NOMO-1 treated with dmso at 0.1 percent for 144 hours (cell line): ENCODE data around the gene PDE9A.

Experiments
- DNase-seq: peaks from one replicate; lab custom pipeline; 2025; ENCODE audit not compliant: unreplicated experiment; lab: John Stamatoyannopoulos, UW

PDE9A gene

GRCh38 chr21:42734323-42734971 is 81.0 kb downstream of the PDE9A start:
- DNase-seq = no peak

GRCh38 chr21:42735061-42735460 is 81.6 kb downstream of the PDE9A start:
- no peak for DNase-seq

- DNase-seq = no peak
Observed at GRCh38 chr21:42735944-42736343, 82.5 kb downstream of the PDE9A start.

GRCh38 chr21:42736646-42737350 is 83.4 kb downstream of the PDE9A start:
- no peak for DNase-seq

- DNase-seq = peak; percentile 78
Observed at GRCh38 chr21:42737951-42738590, 84.7 kb downstream of the PDE9A start.

GRCh38 chr21:42739061-42739931 is 85.9 kb downstream of the PDE9A start:
- no peak for DNase-seq

DNA sequence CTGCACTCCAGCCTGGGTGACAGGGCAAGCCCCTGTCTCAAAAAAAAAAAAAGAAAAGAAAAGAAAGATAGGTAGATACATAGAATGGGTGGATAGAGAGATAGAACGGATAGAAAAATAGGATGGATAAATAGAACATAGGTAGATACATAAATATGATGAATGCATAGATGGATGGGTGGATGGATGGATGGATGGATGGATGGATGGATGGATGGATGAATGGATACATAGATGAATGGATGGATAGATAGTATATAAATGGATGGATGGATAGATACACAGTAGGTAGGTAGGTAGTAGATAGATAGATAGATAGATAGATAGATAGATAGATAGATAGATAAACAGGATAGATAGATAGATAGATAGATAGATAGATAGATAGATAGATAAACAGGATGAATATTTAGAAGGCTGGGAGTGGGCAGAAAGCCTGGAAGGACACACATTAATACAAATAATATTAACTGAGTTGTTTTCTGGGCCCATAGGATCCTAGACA is 87.0 kb downstream of the PDE9A start:
- DNase-seq = no peak

DNA sequence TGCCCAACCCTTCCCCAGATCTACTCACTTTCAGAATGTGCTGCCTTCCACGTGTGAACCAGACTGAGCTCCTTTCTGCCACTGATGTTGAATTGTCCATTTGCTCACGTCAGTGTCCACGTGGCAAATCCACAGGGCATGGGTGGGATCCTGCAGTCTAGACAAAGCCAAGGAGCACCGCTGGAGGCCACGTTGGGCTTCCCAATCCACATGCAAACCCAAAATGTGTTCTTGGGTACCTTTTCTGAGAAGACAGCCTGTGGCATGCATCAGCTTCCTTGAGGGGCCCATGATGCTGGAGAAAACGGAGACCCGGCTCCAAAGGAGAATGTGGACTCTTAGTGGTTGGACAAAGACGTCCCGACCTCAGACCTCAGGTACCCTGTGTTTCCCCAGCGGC is 87.6 kb downstream of the PDE9A start:
- DNase-seq = no peak

- DNase-seq = no peak
Observed at GRCh38 chr21:42744520-42745445, 91.4 kb downstream of the PDE9A start.

DNA sequence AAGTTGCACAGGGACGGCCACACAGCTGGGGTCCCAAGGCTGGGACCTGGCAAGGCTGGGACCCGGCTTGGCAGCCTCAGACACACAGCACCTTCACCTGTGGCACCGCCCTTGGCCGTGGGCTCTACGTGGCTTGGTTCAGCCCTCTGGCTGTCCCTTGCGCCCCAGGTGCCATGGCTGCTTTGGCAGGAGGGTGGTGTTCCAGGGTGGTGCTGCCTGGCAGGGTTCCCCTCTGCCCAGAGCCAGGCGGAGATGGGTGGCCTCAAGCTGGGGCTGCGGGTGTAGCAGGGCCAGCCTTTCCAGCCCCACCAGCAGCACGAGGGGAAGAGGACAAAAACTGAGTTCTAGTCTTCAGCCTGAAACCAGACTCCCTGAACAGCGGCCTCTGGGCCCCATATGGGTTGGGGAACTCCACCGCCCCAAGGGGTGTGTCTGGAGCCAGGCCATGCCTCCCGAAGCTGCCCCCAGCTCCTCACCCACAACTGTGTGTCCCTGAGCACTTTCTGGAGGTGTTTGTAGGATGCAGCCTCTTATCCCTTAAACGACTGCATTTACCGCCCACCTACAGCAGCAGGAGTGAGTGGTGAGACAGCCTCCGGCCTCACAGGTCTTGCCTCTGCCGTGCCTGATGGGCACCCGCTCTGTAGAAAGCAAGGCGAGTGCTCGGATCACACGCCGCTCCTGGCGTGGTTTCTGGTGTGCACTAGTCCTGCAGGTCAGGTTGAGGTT is 92.3 kb downstream of the PDE9A start:
- DNase-seq = no peak

DNA sequence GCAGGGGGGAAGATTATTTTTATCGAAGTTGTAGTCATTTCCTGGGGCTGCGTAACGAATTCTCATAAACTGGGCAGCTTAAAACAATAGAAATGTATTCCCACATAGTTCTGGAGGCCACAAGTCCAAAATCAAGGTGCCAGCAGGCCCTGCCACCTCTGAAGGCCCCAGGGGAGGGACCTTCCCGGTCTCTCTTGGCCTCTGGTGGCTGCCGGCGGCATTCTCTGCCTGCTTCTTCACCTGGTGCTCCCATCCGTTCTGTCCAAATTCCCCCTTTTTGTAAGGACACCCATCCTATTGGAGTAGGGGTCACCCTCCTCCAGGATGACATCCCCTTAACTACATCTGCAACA is 92.8 kb downstream of the PDE9A start:
- no peak for DNase-seq

- DNase-seq = peak; percentile 68
Observed at GRCh38 chr21:42746593-42747275, 93.3 kb downstream of the PDE9A start.

GRCh38 chr21:42747276-42747701 is 93.9 kb downstream of the PDE9A start:
- no peak for DNase-seq

DNA sequence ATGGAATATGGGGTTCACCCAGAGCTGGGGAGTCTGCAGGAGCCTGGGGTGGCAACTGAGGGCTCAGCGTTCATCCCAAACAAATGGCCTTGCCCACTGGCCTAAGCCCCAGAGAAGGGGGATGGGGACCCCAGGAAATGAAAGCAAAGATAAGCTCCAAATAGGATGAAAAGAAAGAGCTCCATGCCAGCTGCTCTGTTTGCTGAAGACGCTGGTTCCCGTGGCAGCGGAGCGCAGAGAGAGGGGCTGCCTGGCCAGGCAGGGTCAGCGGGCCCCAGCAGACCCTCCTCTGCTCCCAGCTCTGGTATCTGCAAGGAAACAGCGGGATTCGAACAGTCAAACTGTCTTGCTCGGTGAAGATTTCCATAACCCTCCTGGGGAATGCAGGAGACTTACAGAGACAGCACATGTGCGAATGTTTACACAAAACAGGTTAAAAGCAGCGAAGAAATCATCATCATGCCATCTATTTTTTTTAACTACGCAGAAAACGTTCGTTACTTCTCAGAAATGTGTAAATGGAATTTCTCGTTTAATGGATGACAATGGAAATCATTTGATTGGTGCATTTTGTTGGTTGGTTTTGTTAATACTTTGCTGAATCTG is 94.4 kb downstream of the PDE9A start:
- DNase-seq = no peak

GRCh38 chr21:42748620-42749176 is 95.3 kb downstream of the PDE9A start:
- no peak for DNase-seq

GRCh38 chr21:42750737-42751530 is 97.5 kb downstream of the PDE9A start:
- DNase-seq = no peak

DNA sequence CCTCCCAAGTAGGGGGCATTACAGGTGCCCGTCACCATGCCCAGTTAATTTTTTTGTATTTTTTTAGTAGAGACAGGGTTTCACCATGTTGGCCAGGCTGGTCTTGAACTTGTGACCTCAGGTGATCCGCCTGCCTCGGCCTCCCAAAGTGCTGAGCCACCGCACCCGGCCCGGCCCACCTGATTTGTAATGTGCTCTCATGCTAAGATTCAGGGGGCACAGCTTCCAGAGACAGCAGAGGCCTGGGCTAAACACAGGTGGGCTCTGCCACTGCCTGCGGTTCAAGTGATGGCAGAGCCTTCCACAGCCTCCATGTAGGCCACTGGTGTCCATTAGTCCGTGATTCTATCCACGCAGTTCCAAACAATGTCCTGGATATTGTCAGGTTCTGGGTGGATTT is 98.4 kb downstream of the PDE9A start:
- DNase-seq = no peak
